Caco-2 (cell line): ENCODE data around the gene IQSEC1. TPM values are rescaled to one million over a fixed set of nuclear protein-coding genes. Genes with fewer than 3 reads are reported as not detected.

Experiments used
- BruUV-seq: library from RNA; stranded (reverse); fragments of 400-500 nt; replicated peaks from 2 replicates; lab custom pipeline; 2021; lab: Mats Ljungman, UMichigan
- CTCF ChIA-PET: fragments of 300-600 bp; sonication (Branson Sonifier 250); formaldehyde crosslinking; loops from one replicate; lab custom pipeline; 2022; ENCODE audit warnings: antibody characterized with exemption; lab: Charles Lee
- POLR2A ChIA-PET: fragments of 300-600 bp; sonication (Branson Sonifier 250); formaldehyde crosslinking; loops from one replicate; lab custom pipeline; 2022; ENCODE audit warnings: antibody characterized with exemption; lab: Charles Lee
- DNase-seq, 2 experiments: peaks; one replicate each; pipeline versions ENCODE4 v3.0.0 to v3.0.0-alpha.2; 2020 to 2022
- H3K27me3 ChIP-seq: replicated peaks from 2 replicates; pipeline ENCODE4 v1.6.0; 2011; ENCODE audit warnings: low read length; ENCODE audit not compliant: control insufficient read depth, insufficient read depth
- H3K36me3 ChIP-seq: 2 replicates; pipeline ENCODE4 v1.5.1; 2011; ENCODE audit warnings: low read length; ENCODE audit not compliant: control insufficient read depth, insufficient read depth
- H3K4me1 ChIP-seq: fragments of 250-450 bp; sonication (Bioruptor Pico); 2 replicates; pipeline ENCODE4 v1.5.1; 2020; ENCODE audit warnings: mild to moderate bottlenecking
- H3K4me3 ChIP-seq: 2 replicates; pipeline ENCODE4 v1.5.1; 2011; ENCODE audit warnings: low read depth, mild to moderate bottlenecking, control low read depth, low read length
- H3K9me3 ChIP-seq: fragments of 250-450 bp; sonication (Bioruptor Pico); 2 replicates; pipeline ENCODE4 v1.5.1; 2020; ENCODE audit warnings: mild to moderate bottlenecking, moderate library complexity
- H3K27ac Mint-ChIP-seq: one replicate; pipeline ENCODE4 v1.8.0; 2022; ENCODE audit warnings: mixed read lengths; ENCODE audit not compliant: unreplicated experiment
- H3K27me3 Mint-ChIP-seq: one replicate; pipeline ENCODE4 v1.8.0; 2022; ENCODE audit warnings: mixed read lengths; ENCODE audit not compliant: insufficient read depth, unreplicated experiment
- H3K36me3 Mint-ChIP-seq: one replicate; pipeline ENCODE4 v1.8.0; 2022; ENCODE audit warnings: mild to moderate bottlenecking, mixed read lengths; ENCODE audit not compliant: insufficient read depth, unreplicated experiment
- H3K4me1 Mint-ChIP-seq: one replicate; pipeline ENCODE4 v1.8.0; 2022; ENCODE audit warnings: low read depth, mixed read lengths; ENCODE audit not compliant: unreplicated experiment
- H3K4me3 Mint-ChIP-seq: one replicate; pipeline ENCODE4 v1.8.0; 2022; ENCODE audit warnings: mild to moderate bottlenecking, moderate library complexity, mixed read lengths; ENCODE audit not compliant: unreplicated experiment
- H3K9me3 Mint-ChIP-seq: one replicate; pipeline ENCODE4 v1.8.0; 2022; ENCODE audit warnings: mixed read lengths; ENCODE audit not compliant: unreplicated experiment
- intact Hi-C: fragments of 100-400 bp; cut with micrococcal nuclease; formaldehyde crosslinking; loops from one replicate; pipeline ENCODE4 v1.10.0; 2022; ENCODE audit not compliant: unreplicated experiment
- total RNA-seq: library from RNA; stranded (reverse); gene quantifications from 2 replicates; pipeline ENCODE4 v1.2.3, GENCODE V29; 2022
- TF ChIP-seq, protein P1 (sequence below), 2 experiments: fragments of 200-600 bp in 1 of 2; IDR thresholded peaks; 1 replicate in 1 of 2; 2 replicates in 1 of 2; pipeline versions ENCODE4 v1.5.1 to v1.8.0; 2011 to 2022; ENCODE audit warnings: antibody characterized with exemption in 1 of 2, control low read depth in 1 of 2, inconsistent platforms in 1 of 2, low read depth in 1 of 2, low read length in 1 of 2, mild to moderate bottlenecking in 1 of 2, moderate library complexity in 1 of 2; ENCODE audit not compliant: insufficient read depth in 1 of 2, severe bottlenecking in 1 of 2, unreplicated experiment in 1 of 2

Gene IQSEC1
- total RNA-seq, 1 experiment from 2014 or later, result 40.0 TPM

DNA sequence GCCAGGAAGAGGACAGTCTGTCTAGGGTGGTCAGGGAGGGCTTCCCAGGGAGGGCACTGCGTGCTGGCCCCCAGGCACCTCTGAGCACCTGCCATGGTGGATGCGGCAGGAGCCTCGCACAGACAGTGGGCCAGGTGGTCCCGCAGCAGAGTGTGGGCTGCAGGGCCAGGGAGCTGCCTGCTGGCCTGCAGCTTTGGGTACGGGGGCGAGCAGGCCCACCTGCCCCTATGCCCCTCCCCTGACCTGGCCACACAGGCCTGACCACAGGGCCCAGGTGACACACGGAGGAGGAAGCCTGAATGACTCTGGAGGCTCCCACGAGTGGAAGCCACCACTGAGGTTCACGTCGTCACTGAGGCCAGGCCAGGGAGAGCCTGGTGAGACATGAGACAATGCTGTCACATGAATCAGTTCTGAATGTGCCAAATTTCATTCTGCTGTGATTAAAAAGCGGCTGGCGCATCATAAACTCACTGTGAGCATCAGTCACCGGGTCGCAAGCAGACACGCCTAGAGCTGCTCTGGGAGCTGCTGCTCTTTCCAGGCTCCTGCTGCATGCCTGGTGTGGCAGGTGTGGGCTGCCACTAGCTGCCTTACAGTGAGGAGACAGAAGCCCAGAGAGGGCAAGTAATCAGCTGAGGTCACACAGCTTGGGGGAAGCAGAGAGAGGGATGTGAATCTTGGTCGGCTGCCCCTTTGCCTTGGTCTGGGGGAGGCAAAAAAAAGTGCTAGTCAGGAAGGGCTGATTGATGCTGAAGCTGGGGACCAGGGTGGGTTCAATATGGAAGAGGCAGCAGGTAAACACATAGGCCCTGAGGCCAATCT, 39.5 kb upstream of the IQSEC1 start:
- Mint-ChIP-seq H3K36me3 (no peaks in the 10 kb centered on the region), H3K27me3 (peaks cover 18% of the 10 kb centered on the region), H3K4me1 (peaks cover 7% of the 10 kb centered on the region), H3K27ac (no peak overlapping the region), H3K9me3 (no peaks in the 10 kb centered on the region), H3K4me3 (no peak overlapping the region)
- TF ChIP-seq, protein P1, sequence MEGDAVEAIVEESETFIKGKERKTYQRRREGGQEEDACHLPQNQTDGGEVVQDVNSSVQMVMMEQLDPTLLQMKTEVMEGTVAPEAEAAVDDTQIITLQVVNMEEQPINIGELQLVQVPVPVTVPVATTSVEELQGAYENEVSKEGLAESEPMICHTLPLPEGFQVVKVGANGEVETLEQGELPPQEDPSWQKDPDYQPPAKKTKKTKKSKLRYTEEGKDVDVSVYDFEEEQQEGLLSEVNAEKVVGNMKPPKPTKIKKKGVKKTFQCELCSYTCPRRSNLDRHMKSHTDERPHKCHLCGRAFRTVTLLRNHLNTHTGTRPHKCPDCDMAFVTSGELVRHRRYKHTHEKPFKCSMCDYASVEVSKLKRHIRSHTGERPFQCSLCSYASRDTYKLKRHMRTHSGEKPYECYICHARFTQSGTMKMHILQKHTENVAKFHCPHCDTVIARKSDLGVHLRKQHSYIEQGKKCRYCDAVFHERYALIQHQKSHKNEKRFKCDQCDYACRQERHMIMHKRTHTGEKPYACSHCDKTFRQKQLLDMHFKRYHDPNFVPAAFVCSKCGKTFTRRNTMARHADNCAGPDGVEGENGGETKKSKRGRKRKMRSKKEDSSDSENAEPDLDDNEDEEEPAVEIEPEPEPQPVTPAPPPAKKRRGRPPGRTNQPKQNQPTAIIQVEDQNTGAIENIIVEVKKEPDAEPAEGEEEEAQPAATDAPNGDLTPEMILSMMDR (IDR thresholded peaks at IDR 0.05; ENCODE audit: insufficient read depth in 1 of 2, low read depth in 1 of 2, low read length in 1 of 2, severe bottlenecking in 1 of 2, unreplicated experiment in 1 of 2), result no peak
- ChIA-PET POLR2A (no interaction called here), CTCF (interaction anchor here (1.7 kb wide), 1 partner anchor 21 kb away, joined by 5 read pairs; no protein-coding TSS in a partner anchor)
- H3K4me3 ChIP-seq, result no peak overlapping the region
- no peaks in the 10 kb centered on the region for H3K9me3 ChIP-seq
- DNase-seq, result no peak
- intact Hi-C loops, result no loop called here
- H3K36me3 ChIP-seq, result no peaks in the 10 kb centered on the region
- BruUV-seq, result no TSS peak
- H3K27me3 ChIP-seq, result no peaks in the 10 kb centered on the region
- H3K4me1 ChIP-seq, result no peaks in the 10 kb centered on the region

DNA sequence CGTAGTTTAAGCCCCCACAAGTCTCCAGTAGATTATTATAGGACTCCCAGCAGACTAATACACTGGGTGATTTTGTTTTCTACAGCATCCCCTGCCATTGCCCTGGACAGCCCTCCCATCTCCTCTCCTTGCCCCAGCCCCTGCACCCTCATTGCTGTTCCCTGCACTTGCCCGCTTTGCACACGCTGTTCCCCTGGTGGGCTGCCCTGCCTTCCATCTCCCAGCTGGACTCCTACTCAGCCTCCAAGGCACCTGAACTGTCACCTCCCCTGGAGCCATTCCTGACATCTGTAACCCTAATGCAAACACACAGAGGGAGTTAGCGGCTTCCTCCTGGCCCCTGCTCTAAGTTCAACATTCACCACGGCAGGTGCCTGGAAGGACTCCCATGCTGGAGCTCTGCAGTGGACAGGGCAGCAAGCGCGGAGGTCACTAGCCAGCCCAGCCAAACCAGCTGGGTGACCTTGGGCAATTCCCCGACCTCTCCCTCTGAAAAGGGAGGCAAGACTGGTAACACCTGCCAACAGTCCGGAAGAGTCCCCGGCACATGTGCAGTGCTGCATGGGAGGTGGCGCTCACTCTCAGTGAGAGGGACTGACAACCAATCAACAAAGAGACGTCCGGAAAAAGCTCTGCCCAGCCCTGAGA, 38.8 kb upstream of the IQSEC1 start:
- intact Hi-C loops, result no loop called here
- Mint-ChIP-seq H3K36me3 (no peaks in the 10 kb centered on the region), H3K9me3 (no peaks in the 10 kb centered on the region), H3K27ac (peak overlapping the region; percentile 10), H3K27me3 (peaks cover 17% of the 10 kb centered on the region), H3K4me3 (no peak overlapping the region), H3K4me1 (peaks cover 7% of the 10 kb centered on the region)
- TF ChIP-seq, protein P1 (IDR thresholded peaks at IDR 0.05; ENCODE audit: insufficient read depth in 1 of 2, low read depth in 1 of 2, low read length in 1 of 2, severe bottlenecking in 1 of 2, unreplicated experiment in 1 of 2), result no peak
- no peaks in the 10 kb centered on the region for H3K27me3 ChIP-seq
- H3K9me3 ChIP-seq, result no peaks in the 10 kb centered on the region
- CTCF ChIA-PET, result interaction anchor here (1.7 kb wide), 1 partner anchor 20 kb away, joined by 5 read pairs; no protein-coding TSS in a partner anchor
- no TSS peak for BruUV-seq
- no peaks in the 10 kb centered on the region for H3K36me3 ChIP-seq
- no peak overlapping the region for H3K4me3 ChIP-seq
- H3K4me1 ChIP-seq, result no peaks in the 10 kb centered on the region
- POLR2A ChIA-PET, result no interaction called here
- peak; percentile 12 to 27 for DNase-seq

DNA sequence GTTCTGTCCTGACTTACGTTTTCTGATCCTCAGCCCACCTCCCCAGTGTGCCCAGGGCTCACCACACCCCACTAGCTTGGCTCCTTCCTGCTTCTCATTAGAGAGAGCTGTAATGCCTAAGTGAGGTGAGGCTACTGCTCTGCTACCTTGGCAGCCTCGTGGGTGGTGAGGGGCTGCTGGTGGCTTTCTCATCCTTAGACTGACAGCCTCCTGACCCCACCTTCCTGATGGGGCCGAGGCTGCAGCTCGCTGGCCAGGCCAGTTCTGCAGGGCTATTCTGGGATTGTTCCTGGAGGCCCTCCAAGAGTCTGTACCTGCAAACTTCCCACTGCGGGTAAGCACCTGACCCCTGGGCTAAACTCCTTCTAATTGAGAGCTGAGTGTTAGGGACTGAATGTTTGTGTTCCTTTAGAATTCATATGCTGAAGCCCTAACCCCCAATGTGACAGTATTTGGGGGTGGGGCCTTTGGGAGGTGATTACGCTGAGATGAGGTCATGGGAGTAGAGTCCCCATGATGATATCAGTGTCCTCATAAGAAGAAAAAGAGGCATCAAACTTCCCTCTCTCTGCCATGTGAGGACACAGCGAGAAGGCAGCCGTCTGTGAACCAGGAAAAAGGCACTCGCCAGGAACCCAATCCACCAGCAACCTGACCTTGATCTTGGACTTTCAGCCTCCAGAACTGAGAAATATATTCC, 38.1 kb upstream of the IQSEC1 start:
- TF ChIP-seq, protein P1 (IDR thresholded peaks at IDR 0.05; ENCODE audit: insufficient read depth in 1 of 2, low read depth in 1 of 2, low read length in 1 of 2, severe bottlenecking in 1 of 2, unreplicated experiment in 1 of 2), result no peak
- no peak for DNase-seq
- Histone ChIP-seq H3K27me3 (no peaks in the 10 kb centered on the region), H3K9me3 (no peaks in the 10 kb centered on the region), H3K4me3 (no peak overlapping the region), H3K36me3 (no peaks in the 10 kb centered on the region), H3K4me1 (no peaks in the 10 kb centered on the region)
- Mint-ChIP-seq H3K4me1 (peaks cover 7% of the 10 kb centered on the region), H3K4me3 (no peak overlapping the region), H3K27me3 (peaks cover 14% of the 10 kb centered on the region), H3K36me3 (no peaks in the 10 kb centered on the region), H3K9me3 (no peaks in the 10 kb centered on the region), H3K27ac (peak overlapping the region; percentile 10)
- intact Hi-C loops, result no loop called here
- no TSS peak for BruUV-seq
- POLR2A ChIA-PET, result no interaction called here
- CTCF ChIA-PET, result no interaction called here
